A673 (cell line): ENCODE results near the gene METTL8. TPM values are rescaled to one million over a fixed set of nuclear protein-coding genes. Genes with fewer than 3 reads are reported as not detected.

Experiments used
- BruUV-seq: library from RNA; stranded (reverse); fragments of 400-500 nt; replicated peaks from 2 replicates; lab custom pipeline; 2021; lab: Mats Ljungman, UMichigan
- CTCF ChIA-PET: fragments of 300-600 bp; sonication (Branson Sonifier 250); formaldehyde crosslinking; loops from one replicate; lab custom pipeline; 2022; ENCODE audit warnings: antibody characterized with exemption; lab: Charles Lee
- POLR2A ChIA-PET: fragments of 300-600 bp; sonication (Branson Sonifier 250); formaldehyde crosslinking; loops from one replicate; lab custom pipeline; 2022; ENCODE audit warnings: antibody characterized with exemption; ENCODE audit not compliant: low non-redundant PET; lab: Charles Lee
- DNase-seq: peaks from one replicate; pipeline ENCODE4 v3.0.0-alpha.2; 2015; ENCODE audit warnings: low spot score
- H3K27ac ChIP-seq: fragments of 200-600 bp; sonication (generic); 2 replicates; pipeline ENCODE4 v1.5.1; 2016; ENCODE audit warnings: mixed run types, low read depth, mild to moderate bottlenecking, mixed read lengths, antibody characterized with exemption, low read length; ENCODE audit not compliant: poor library complexity, severe bottlenecking
- H3K27me3 ChIP-seq: fragments of 200-600 bp; sonication (generic); replicated peaks from 2 replicates; pipeline ENCODE4 v1.6.1; 2017; ENCODE audit warnings: mixed run types, low read depth, mild to moderate bottlenecking, mixed read lengths, antibody characterized with exemption, low read length; ENCODE audit not compliant: insufficient read depth, poor library complexity
- H3K36me3 ChIP-seq: fragments of 200-600 bp; sonication (generic); 2 replicates; pipeline ENCODE4 v1.6.1; 2016; ENCODE audit warnings: mixed run types, mild to moderate bottlenecking, mixed read lengths, antibody characterized with exemption, low read length; ENCODE audit not compliant: insufficient read depth, poor library complexity, severe bottlenecking
- H3K4me1 ChIP-seq: fragments of 200-600 bp; sonication (generic); 2 replicates; pipeline ENCODE4 v1.6.1; 2017; ENCODE audit warnings: mixed run types, mild to moderate bottlenecking, mixed read lengths, antibody characterized with exemption, low read length; ENCODE audit not compliant: insufficient read depth, poor library complexity, severe bottlenecking
- H3K4me3 ChIP-seq: fragments of 200-600 bp; sonication (generic); 2 replicates; pipeline ENCODE4 v1.5.1; 2016; ENCODE audit warnings: low read depth, mixed run types, mild to moderate bottlenecking, mixed read lengths, low read length; ENCODE audit not compliant: poor library complexity, severe bottlenecking
- H3K9me3 ChIP-seq: fragments of 200-600 bp; sonication (generic); 2 replicates; pipeline ENCODE4 v1.6.1; 2016; ENCODE audit warnings: mixed run types, low read depth, mild to moderate bottlenecking, mixed read lengths, antibody characterized with exemption, low read length; ENCODE audit not compliant: poor library complexity, severe bottlenecking
- CTCF ChIP-seq: fragments of 300-800, 200-600 bp; sonication (generic); conservative IDR thresholded peaks from 2 replicates; pipeline ENCODE4 v1.5.1; 2017; ENCODE audit warnings: low read depth, mild to moderate bottlenecking, antibody characterized with exemption, low read length, moderate library complexity, mixed read lengths
- EZH2 ChIP-seq: fragments of 200-600 bp; sonication (generic); IDR thresholded peaks from 2 replicates; pipeline ENCODE4 v1.6.1; 2017; ENCODE audit warnings: borderline replicate concordance, low read depth, mild to moderate bottlenecking, mixed read lengths, antibody characterized with exemption, low read length; ENCODE audit not compliant: poor library complexity, severe bottlenecking
- intact Hi-C: fragments of 100-400 bp; cut with micrococcal nuclease; formaldehyde crosslinking; loops from one replicate; pipeline ENCODE4 v1.10.0; 2022; ENCODE audit not compliant: unreplicated experiment
- total RNA-seq: library from RNA; stranded (reverse); gene quantifications from 2 replicates; pipeline ENCODE4 v1.2.3, GENCODE V29; 2021

Gene METTL8
- total RNA-seq, 1 experiment from 2014 or later: 33.5 TPM

- no peaks in the 10 kb centered on the region for H3K27me3 ChIP-seq
- CTCF ChIA-PET: no interaction called here
- BruUV-seq: no TSS peak
- TF ChIP-seq EZH2: no peak
- no peak for TF ChIP-seq CTCF
- POLR2A ChIA-PET: no interaction called here
- DNase-seq: no peak
- peaks cover 13% of the 10 kb centered on the region for H3K36me3 ChIP-seq
- H3K4me1 ChIP-seq: no peaks in the 10 kb centered on the region
- H3K27ac ChIP-seq: no peak overlapping the region
- H3K4me3 ChIP-seq: no peak overlapping the region
- H3K9me3 ChIP-seq: no peaks in the 10 kb centered on the region
- intact Hi-C loops: no loop called here
Observed at GRCh38 chr2:171475979-171476378, 42.2 kb upstream of the METTL8 start.

- Histone ChIP-seq H3K36me3 (peaks cover 30% of the 10 kb centered on the region), H3K4me3 (no peak overlapping the region), H3K27ac (no peak overlapping the region), H3K9me3 (no peaks in the 10 kb centered on the region), H3K27me3 (no peaks in the 10 kb centered on the region), H3K4me1 (no peaks in the 10 kb centered on the region)
- CTCF ChIA-PET: no interaction called here
- intact Hi-C loops: no loop called here
- DNase-seq: no peak
- BruUV-seq: no TSS peak
- POLR2A ChIA-PET: no interaction called here
- no peak for TF ChIP-seq EZH2
Observed at GRCh38 chr2:171470129-171470528, 36.3 kb upstream of the METTL8 start.

- no peak overlapping the region for H3K27ac ChIP-seq
- H3K27me3 ChIP-seq: no peaks in the 10 kb centered on the region
- no peaks in the 10 kb centered on the region for H3K9me3 ChIP-seq
- no peak for DNase-seq
- POLR2A ChIA-PET: no interaction called here
- CTCF ChIA-PET: no interaction called here
- intact Hi-C loops: no loop called here
- no TSS peak for BruUV-seq
- no peaks in the 10 kb centered on the region for H3K4me1 ChIP-seq
- H3K4me3 ChIP-seq: no peak overlapping the region
- peaks cover 27% of the 10 kb centered on the region for H3K36me3 ChIP-seq
- TF ChIP-seq EZH2: no peak
- TF ChIP-seq CTCF: no peak
Observed at GRCh38 chr2:171469176-171469575, 35.4 kb upstream of the METTL8 start.

GRCh38 chr2:171460537-171460936, 26.7 kb upstream of the METTL8 start:
- no TSS peak for BruUV-seq
- H3K27me3 ChIP-seq: no peaks in the 10 kb centered on the region
- POLR2A ChIA-PET: no interaction called here
- CTCF ChIA-PET: no interaction called here
- no peaks in the 10 kb centered on the region for H3K4me1 ChIP-seq
- intact Hi-C loops: no loop called here
- no peak for TF ChIP-seq CTCF
- no peak for TF ChIP-seq EZH2
- peaks cover 6% of the 10 kb centered on the region for H3K9me3 ChIP-seq
- peaks cover 28% of the 10 kb centered on the region for H3K36me3 ChIP-seq
- no peak overlapping the region for H3K27ac ChIP-seq
- no peak overlapping the region for H3K4me3 ChIP-seq
- no peak for DNase-seq
